HK-2 (cell line): ENCODE data around the gene HEMGN.

ENCODE experiments used
- DNase-seq: peaks from one replicate; pipeline ENCODE4 v3.0.0-alpha.2; 2018; ENCODE audit not compliant: unreplicated experiment

The HEMGN gene

GRCh38 chr9:97930972-97931371, 7.0 kb downstream of the HEMGN start:
- no peak for DNase-seq

GRCh38 chr9:97928986-97929604, 8.9 kb downstream of the HEMGN start:
- DNase-seq = no peak

GRCh38 chr9:97925497-97926334, 12.3 kb downstream of the HEMGN start:
- no peak for DNase-seq

- DNase-seq = no peak
These were observed 13.6 kb downstream of the HEMGN start for GRCh38 chr9:97924386-97924785.

GRCh38 chr9:97923529-97924108, 14.4 kb downstream of the HEMGN start:
- DNase-seq = peak; percentile 50

- DNase-seq = peak; percentile 98
These were observed 15.8 kb downstream of the HEMGN start, which contains the start of gene TRMO for GRCh38 chr9:97921959-97922724. Gene TRMO (minus strand): TSS chr9:97922500. CDS start chr9:97922493, 7 bp downstream.

- no peak for DNase-seq
These were observed 18.7 kb downstream of the HEMGN start for GRCh38 chr9:97919217-97919813.

GRCh38 chr9:97918611-97919010, 19.4 kb downstream of the HEMGN start:
- DNase-seq = no peak

- no peak for DNase-seq
These were observed 26.0 kb downstream of the HEMGN start for GRCh38 chr9:97911970-97912369.

- DNase-seq = no peak
These were observed 26.4 kb downstream of the HEMGN start for GRCh38 chr9:97911528-97911927.

GRCh38 chr9:97910357-97910756, 27.6 kb downstream of the HEMGN start:
- DNase-seq = no peak

- no peak for DNase-seq
These were observed 29.3 kb downstream of the HEMGN start for GRCh38 chr9:97908705-97909104.

- no peak for DNase-seq
These were observed 30.3 kb downstream of the HEMGN start for GRCh38 chr9:97907632-97908031.

GRCh38 chr9:97907046-97907445, 30.9 kb downstream of the HEMGN start:
- no peak for DNase-seq

- DNase-seq = no peak
These were observed 31.6 kb downstream of the HEMGN start for GRCh38 chr9:97906236-97906831.

GRCh38 chr9:97905228-97905627, 32.7 kb downstream of the HEMGN start:
- no peak for DNase-seq

GRCh38 chr9:97904725-97905124, 33.2 kb downstream of the HEMGN start:
- no peak for DNase-seq

GRCh38 chr9:97903177-97903576, 34.8 kb downstream of the HEMGN start:
- DNase-seq = no peak

GRCh38 chr9:97900738-97901565, 37.0 kb downstream of the HEMGN start:
- DNase-seq = peak; percentile 35

GRCh38 chr9:97900103-97900737, 37.8 kb downstream of the HEMGN start:
- no peak for DNase-seq
